ENCODE data around the gene CD163L1.
"Not testable (repeated sequence)": the region's sequence is repeated elsewhere in the genome, so short reads cannot be mapped to it uniquely, and the experiment has no call there.

- TF ChIP-seq, protein P1, sequence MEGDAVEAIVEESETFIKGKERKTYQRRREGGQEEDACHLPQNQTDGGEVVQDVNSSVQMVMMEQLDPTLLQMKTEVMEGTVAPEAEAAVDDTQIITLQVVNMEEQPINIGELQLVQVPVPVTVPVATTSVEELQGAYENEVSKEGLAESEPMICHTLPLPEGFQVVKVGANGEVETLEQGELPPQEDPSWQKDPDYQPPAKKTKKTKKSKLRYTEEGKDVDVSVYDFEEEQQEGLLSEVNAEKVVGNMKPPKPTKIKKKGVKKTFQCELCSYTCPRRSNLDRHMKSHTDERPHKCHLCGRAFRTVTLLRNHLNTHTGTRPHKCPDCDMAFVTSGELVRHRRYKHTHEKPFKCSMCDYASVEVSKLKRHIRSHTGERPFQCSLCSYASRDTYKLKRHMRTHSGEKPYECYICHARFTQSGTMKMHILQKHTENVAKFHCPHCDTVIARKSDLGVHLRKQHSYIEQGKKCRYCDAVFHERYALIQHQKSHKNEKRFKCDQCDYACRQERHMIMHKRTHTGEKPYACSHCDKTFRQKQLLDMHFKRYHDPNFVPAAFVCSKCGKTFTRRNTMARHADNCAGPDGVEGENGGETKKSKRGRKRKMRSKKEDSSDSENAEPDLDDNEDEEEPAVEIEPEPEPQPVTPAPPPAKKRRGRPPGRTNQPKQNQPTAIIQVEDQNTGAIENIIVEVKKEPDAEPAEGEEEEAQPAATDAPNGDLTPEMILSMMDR (IDR thresholded peaks at IDR 0.05), result not testable (repeated sequence)
- not testable (repeated sequence) for TF ChIP-seq POLR2A (IDR thresholded peaks at IDR 0.05)
Observed at GRCh38 chr12:7437494-7437893, 6.5 kb downstream of the CD163L1 start.

Measured in lower leg skin (tissue), 3 donors.